HepG2 (cell line): ENCODE results near the gene PLXND1. TPM values are rescaled to one million over a fixed set of nuclear protein-coding genes. Genes with fewer than 3 reads are reported as not detected.

Source experiments
- CBX2 ChIP-seq, 2 experiments: fragments of 200-600 bp in 1 of 2; sonication (generic); formaldehyde crosslinking in 1 of 2; IDR thresholded peaks; 2 replicates each; pipeline versions ENCODE4 v1.7.0 to v1.8.1; 2018 to 2022; ENCODE audit warnings: low read depth in 2 of 2, low read length in 1 of 2, mild to moderate bottlenecking in 1 of 2, missing genetic modification reagents in 1 of 2
- FOXO1 ChIP-seq: sonication (generic); formaldehyde crosslinking; IDR thresholded peaks from 2 replicates; pipeline ENCODE4 v1.4.0; 2020; ENCODE audit warnings: missing genetic modification reagents
- HOXD1 ChIP-seq: sonication (generic); formaldehyde crosslinking; IDR thresholded peaks from 2 replicates; pipeline ENCODE4 v1.5.0; 2020; ENCODE audit warnings: missing genetic modification reagents
- IKZF4 ChIP-seq: sonication (generic); formaldehyde crosslinking; IDR thresholded peaks from 2 replicates; pipeline ENCODE4 v1.5.1; 2020; ENCODE audit warnings: borderline replicate concordance, mild to moderate bottlenecking, low read depth, missing genetic modification reagents; ENCODE audit errors: not compliant biosample characterization
- IRF2 ChIP-seq: IDR thresholded peaks from 2 replicates; pipeline ENCODE4 v1.6.1; 2018; ENCODE audit warnings: missing genetic modification reagents, missing compliant biosample characterization
- NCOA2 ChIP-seq: sonication (generic); formaldehyde crosslinking; IDR thresholded peaks from 2 replicates; pipeline ENCODE4 v1.8.0; 2022; ENCODE audit warnings: inconsistent platforms
- RXRA ChIP-seq: sonication (generic); formaldehyde crosslinking; IDR thresholded peaks from 2 replicates; pipeline ENCODE4 v1.5.1; 2020; ENCODE audit warnings: missing genetic modification reagents
- SMYD3 ChIP-seq: sonication (generic); formaldehyde crosslinking; IDR thresholded peaks from 2 replicates; pipeline ENCODE4 v1.8.1; 2023; ENCODE audit warnings: mild to moderate bottlenecking, missing genetic modification reagents
- TBX2 ChIP-seq: sonication (generic); formaldehyde crosslinking; IDR thresholded peaks from 2 replicates; pipeline ENCODE4 v1.5.0; 2020; ENCODE audit warnings: missing genetic modification reagents, mild to moderate bottlenecking, borderline replicate concordance
- WIZ ChIP-seq: sonication (generic); formaldehyde crosslinking; IDR thresholded peaks from 2 replicates; pipeline ENCODE4 v1.5.1; 2020; ENCODE audit warnings: mild to moderate bottlenecking, missing genetic modification reagents
- ZMYM3 ChIP-seq: sonication (generic); formaldehyde crosslinking; IDR thresholded peaks from 2 replicates; pipeline ENCODE4 v1.5.1; 2020; ENCODE audit warnings: mild to moderate bottlenecking, missing genetic modification reagents
- ZNF138 ChIP-seq: sonication (generic); formaldehyde crosslinking; IDR thresholded peaks from 2 replicates; pipeline ENCODE4 v1.5.0; 2020; ENCODE audit warnings: mild to moderate bottlenecking, low read depth, missing genetic modification reagents
- ZNF546 ChIP-seq: sonication (generic); formaldehyde crosslinking; conservative IDR thresholded peaks from 2 replicates; pipeline ENCODE4 v1.8.1; 2023; ENCODE audit warnings: mild to moderate bottlenecking, missing genetic modification reagents
- ZNF616 ChIP-seq: sonication (generic); formaldehyde crosslinking; IDR thresholded peaks from 2 replicates; pipeline ENCODE4 v1.5.0; 2020; ENCODE audit warnings: low read depth, mild to moderate bottlenecking, missing genetic modification reagents
- ZNF724P ChIP-seq: sonication (generic); formaldehyde crosslinking; IDR thresholded peaks from 2 replicates; pipeline ENCODE4 v1.8.0; 2022; ENCODE audit warnings: missing genetic modification reagents, borderline replicate concordance
- polyA plus RNA-seq, 8 experiments: library from polyadenylated mRNA; depleted of rRNA in 3 of 8; stranded (reverse) in 7 of 8; unstranded in 1 of 8; fragments of >200 nt; fragmentation: Illumina TruSeq in 4 of 8; extraction: Trizol in 4 of 8; gene quantifications; 2 replicates each; pipeline versions ENCODE4 v1.2.1 to v1.2.3, GENCODE V29; 2011 to 2016; ENCODE audit warnings: low read depth in 4 of 8, missing spikeins in 1 of 8, mixed read lengths in 1 of 8; ENCODE audit not compliant: insufficient read depth in 1 of 8
- total RNA-seq, 5 experiments: library from RNA; depleted of rRNA; stranded (reverse); fragments of >200 nt; fragmentation: Illumina TruSeq; extraction: Trizol; gene quantifications; 2 replicates each; pipeline ENCODE4 v1.2.3, GENCODE V29; 2016; ENCODE audit warnings: low read depth in 1 of 5
- TF ChIP-seq, protein P1 (sequence below): sonication (generic); formaldehyde crosslinking; IDR thresholded peaks from 2 replicates; pipeline ENCODE4 v1.5.1; 2020; ENCODE audit warnings: mild to moderate bottlenecking, missing genetic modification reagents
- TF ChIP-seq, protein P2 (sequence below): sonication (generic); formaldehyde crosslinking; IDR thresholded peaks from 2 replicates; pipeline ENCODE4 v1.4.0; 2020; ENCODE audit warnings: missing genetic modification reagents
- TF ChIP-seq, protein P3 (sequence below): sonication (generic); formaldehyde crosslinking; IDR thresholded peaks from 2 replicates; pipeline ENCODE4 v1.5.1; 2020; ENCODE audit warnings: mild to moderate bottlenecking, missing genetic modification reagents, moderate library complexity

PLXND1 gene
- total and polyA plus RNA-seq, 2 of the 13 experiments (the other 11 are each of a cell fraction or from before 2014, with no cell fraction given), result 15.9 to 42.0 TPM

DNA sequence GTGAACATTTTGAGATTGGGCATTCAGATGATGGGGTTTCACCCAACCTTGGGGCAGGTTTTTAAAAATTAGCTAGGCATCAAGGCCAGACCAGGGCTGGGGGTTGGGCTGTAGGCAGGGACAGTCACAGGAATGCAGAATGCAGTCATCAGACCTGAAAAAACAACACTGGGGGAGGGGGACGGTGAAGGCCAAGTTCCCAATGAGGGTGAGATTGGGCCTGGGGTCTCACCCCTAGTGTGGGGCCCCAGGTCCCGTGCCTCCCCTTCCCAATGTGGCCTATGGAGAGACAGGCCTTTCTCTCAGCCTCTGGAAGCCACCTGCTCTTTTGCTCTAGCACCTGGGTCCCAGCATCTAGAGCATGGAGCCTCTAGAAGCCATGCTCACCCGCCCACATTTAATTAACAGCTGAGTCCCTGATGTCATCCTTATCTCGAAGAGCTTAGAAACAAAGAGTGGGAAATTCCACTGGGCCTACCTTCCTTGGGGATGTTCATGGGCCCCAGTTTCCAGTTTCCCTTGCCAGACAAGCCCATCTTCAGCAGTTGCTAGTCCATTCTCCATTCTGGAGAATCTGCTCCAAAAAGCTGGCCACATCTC, 71.9 kb downstream of the PLXND1 start (continued):
- no peak for TF ChIP-seq CBX2 (IDR thresholded peaks at IDR 0.05; ENCODE audit: low read depth, low read length)
- TF ChIP-seq CBX2 (CRISPR knock-in tag; IDR thresholded peaks at IDR 0.05; ENCODE audit: low read depth), result no peak
- TF ChIP-seq, protein P1, sequence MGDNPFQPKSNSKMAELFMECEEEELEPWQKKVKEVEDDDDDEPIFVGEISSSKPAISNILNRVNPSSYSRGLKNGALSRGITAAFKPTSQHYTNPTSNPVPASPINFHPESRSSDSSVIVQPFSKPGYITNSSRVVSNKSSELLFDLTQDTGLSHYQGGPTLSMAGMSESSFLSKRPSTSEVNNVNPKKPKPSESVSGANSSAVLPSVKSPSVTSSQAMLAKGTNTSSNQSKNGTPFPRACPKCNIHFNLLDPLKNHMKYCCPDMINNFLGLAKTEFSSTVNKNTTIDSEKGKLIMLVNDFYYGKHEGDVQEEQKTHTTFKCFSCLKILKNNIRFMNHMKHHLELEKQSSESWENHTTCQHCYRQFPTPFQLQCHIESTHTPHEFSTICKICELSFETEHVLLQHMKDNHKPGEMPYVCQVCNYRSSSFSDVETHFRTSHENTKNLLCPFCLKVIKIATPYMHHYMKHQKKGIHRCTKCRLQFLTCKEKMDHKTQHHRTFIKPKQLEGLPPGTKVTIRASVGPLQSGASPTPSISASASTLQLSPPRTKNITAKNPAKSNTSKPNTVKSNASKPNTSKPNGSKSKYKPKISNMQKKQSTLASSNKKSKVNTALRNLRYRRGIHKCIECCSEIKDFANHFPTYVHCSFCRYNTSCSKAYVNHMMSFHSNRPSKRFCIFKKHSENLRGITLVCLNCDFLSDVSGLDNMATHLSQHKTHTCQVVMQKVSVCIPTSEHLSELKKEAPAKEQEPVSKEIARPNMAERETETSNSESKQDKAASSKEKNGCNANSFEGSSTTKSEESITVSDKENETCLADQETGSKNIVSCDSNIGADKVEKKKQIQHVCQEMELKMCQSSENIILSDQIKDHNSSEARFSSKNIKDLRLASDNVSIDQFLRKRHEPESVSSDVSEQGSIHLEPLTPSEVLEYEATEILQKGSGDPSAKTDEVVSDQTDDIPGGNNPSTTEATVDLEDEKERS, result no peak
- TF ChIP-seq NCOA2 (CRISPR knock-in tag), result peak; percentile 45; the same call in 1 of the 2 replicates
- no peak for TF ChIP-seq RXRA
- TF ChIP-seq SMYD3 (CRISPR knock-in tag), result no peak
- TF ChIP-seq HOXD1 (CRISPR knock-in tag), result no peak
- no peak for TF ChIP-seq ZNF616 (CRISPR knock-in tag)
- 0 out of 2 replicates have a peak, but pooled peaks have one; percentile 2 for TF ChIP-seq ZMYM3 (CRISPR knock-in tag)
- 0 out of 2 replicates have a peak, but pooled peaks have one; percentile 53 for TF ChIP-seq ZNF546 (CRISPR knock-in tag)
- no peak for TF ChIP-seq WIZ (CRISPR knock-in tag)
- TF ChIP-seq ZNF138 (CRISPR knock-in tag), result no peak
- TF ChIP-seq, protein P2, sequence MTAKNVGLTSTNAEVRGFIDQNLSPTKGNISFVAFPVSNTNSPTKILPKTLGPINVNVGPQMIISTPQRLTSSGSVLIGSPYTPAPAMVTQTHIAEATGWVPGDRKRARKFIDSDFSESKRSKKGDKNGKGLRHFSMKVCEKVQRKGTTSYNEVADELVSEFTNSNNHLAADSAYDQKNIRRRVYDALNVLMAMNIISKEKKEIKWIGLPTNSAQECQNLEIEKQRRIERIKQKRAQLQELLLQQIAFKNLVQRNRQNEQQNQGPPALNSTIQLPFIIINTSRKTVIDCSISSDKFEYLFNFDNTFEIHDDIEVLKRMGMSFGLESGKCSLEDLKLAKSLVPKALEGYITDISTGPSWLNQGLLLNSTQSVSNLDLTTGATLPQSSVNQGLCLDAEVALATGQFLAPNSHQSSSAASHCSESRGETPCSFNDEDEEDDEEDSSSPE (CRISPR knock-in tag), result no peak
- TF ChIP-seq, protein P3, sequence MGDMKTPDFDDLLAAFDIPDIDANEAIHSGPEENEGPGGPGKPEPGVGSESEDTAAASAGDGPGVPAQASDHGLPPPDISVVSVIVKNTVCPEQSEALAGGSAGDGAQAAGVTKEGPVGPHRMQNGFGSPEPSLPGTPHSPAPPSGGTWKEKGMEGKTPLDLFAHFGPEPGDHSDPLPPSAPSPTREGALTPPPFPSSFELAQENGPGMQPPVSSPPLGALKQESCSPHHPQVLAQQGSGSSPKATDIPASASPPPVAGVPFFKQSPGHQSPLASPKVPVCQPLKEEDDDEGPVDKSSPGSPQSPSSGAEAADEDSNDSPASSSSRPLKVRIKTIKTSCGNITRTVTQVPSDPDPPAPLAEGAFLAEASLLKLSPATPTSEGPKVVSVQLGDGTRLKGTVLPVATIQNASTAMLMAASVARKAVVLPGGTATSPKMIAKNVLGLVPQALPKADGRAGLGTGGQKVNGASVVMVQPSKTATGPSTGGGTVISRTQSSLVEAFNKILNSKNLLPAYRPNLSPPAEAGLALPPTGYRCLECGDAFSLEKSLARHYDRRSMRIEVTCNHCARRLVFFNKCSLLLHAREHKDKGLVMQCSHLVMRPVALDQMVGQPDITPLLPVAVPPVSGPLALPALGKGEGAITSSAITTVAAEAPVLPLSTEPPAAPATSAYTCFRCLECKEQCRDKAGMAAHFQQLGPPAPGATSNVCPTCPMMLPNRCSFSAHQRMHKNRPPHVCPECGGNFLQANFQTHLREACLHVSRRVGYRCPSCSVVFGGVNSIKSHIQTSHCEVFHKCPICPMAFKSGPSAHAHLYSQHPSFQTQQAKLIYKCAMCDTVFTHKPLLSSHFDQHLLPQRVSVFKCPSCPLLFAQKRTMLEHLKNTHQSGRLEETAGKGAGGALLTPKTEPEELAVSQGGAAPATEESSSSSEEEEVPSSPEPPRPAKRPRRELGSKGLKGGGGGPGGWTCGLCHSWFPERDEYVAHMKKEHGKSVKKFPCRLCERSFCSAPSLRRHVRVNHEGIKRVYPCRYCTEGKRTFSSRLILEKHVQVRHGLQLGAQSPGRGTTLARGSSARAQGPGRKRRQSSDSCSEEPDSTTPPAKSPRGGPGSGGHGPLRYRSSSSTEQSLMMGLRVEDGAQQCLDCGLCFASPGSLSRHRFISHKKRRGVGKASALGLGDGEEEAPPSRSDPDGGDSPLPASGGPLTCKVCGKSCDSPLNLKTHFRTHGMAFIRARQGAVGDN (CRISPR knock-in tag), result peak; percentile 65
- TF ChIP-seq ZNF724P, result no peak
- TF ChIP-seq IRF2 (CRISPR knock-in tag), result no peak
- peak; percentile 65 for TF ChIP-seq IKZF4 (CRISPR knock-in tag)
- TF ChIP-seq TBX2 (CRISPR knock-in tag), result peak; percentile 20; the same call in 1 of the 2 replicates
- no peak for TF ChIP-seq FOXO1 (CRISPR knock-in tag)
